H9 (cell line): Measurements from ENCODE around the gene FAIM2. TPM values are rescaled to one million over a fixed set of nuclear protein-coding genes. Genes with fewer than 3 reads are reported as not detected.
A peak's percentile ranks its signal among the peaks of the same experiment; 100 is the strongest.

Experiments used
- DNase-seq: peaks from one replicate; pipeline ENCODE4 v3.0.0-alpha.2; 2017
- H2AFZ ChIP-seq: one replicate; pipeline ENCODE4 v1.6.1; 2013; ENCODE audit warnings: mild to moderate bottlenecking, low read length, control low read depth, moderate library complexity
- H2AK5ac ChIP-seq: 2 replicates; pipeline ENCODE4 v1.6.1; 2013; ENCODE audit warnings: low read length, control low read depth, mixed read lengths; ENCODE audit not compliant: insufficient read length
- H2BK120ac ChIP-seq: one replicate; pipeline ENCODE4 v1.6.1; 2013; ENCODE audit warnings: low read depth, mild to moderate bottlenecking, low read length, control low read depth, inconsistent platforms; ENCODE audit not compliant: poor library complexity, severe bottlenecking
- H2BK12ac ChIP-seq: 2 replicates; pipeline ENCODE4 v1.6.1; 2013; ENCODE audit warnings: low read length, control low read depth, mixed read lengths, low read depth; ENCODE audit not compliant: insufficient read length
- H2BK15ac ChIP-seq: 2 replicates; pipeline ENCODE4 v1.6.1; 2013; ENCODE audit warnings: low read depth, low read length, control low read depth
- H2BK20ac ChIP-seq: one replicate; pipeline ENCODE4 v1.6.1; 2013; ENCODE audit warnings: low read depth, mild to moderate bottlenecking, low read length, control low read depth, inconsistent platforms; ENCODE audit not compliant: poor library complexity, severe bottlenecking
- H2BK5ac ChIP-seq: 2 replicates; pipeline ENCODE4 v1.6.1; 2013; ENCODE audit warnings: low read length, control low read depth, mixed read lengths; ENCODE audit not compliant: insufficient read length
- H3K14ac ChIP-seq: 2 replicates; pipeline ENCODE4 v1.6.1; 2013; ENCODE audit warnings: low read length, control low read depth; ENCODE audit not compliant: insufficient read depth
- H3K18ac ChIP-seq: 2 replicates; pipeline ENCODE4 v1.6.1; 2013; ENCODE audit warnings: low read depth, mild to moderate bottlenecking, mixed read lengths, low read length, control low read depth; ENCODE audit not compliant: insufficient read length
- H3K23ac ChIP-seq: 2 replicates; pipeline ENCODE4 v1.6.1; 2013; ENCODE audit warnings: low read length, control low read depth, mixed read lengths, low read depth; ENCODE audit not compliant: insufficient read length
- H3K23me2 ChIP-seq: 2 replicates; pipeline ENCODE4 v1.6.1; 2013; ENCODE audit warnings: low read depth, mild to moderate bottlenecking, mixed read lengths, low read length, control low read depth; ENCODE audit not compliant: insufficient read length, poor library complexity, severe bottlenecking
- H3K27ac ChIP-seq: 2 replicates; pipeline ENCODE4 v1.5.1; 2013; ENCODE audit warnings: low read length, control low read depth, mixed read lengths, low read depth; ENCODE audit not compliant: insufficient read length
- H3K27me3 ChIP-seq: 2 replicates; pipeline ENCODE4 v1.6.1; 2013; ENCODE audit warnings: low read length, control low read depth, inconsistent platforms; ENCODE audit not compliant: insufficient read depth
- H3K4ac ChIP-seq: 2 replicates; pipeline ENCODE4 v1.6.1; 2013; ENCODE audit warnings: low read depth, mild to moderate bottlenecking, control low read depth, inconsistent platforms, low read length, moderate library complexity
- H3K4me1 ChIP-seq: 2 replicates; pipeline ENCODE4 v1.6.1; 2013; ENCODE audit warnings: low read length, control low read depth, inconsistent platforms; ENCODE audit not compliant: insufficient read depth
- H3K4me2 ChIP-seq: 2 replicates; pipeline ENCODE4 v1.6.1; 2013; ENCODE audit warnings: low read length, control low read depth, mixed read lengths; ENCODE audit not compliant: insufficient read length, insufficient read depth
- H3K56ac ChIP-seq: 2 replicates; pipeline ENCODE4 v1.6.1; 2013; ENCODE audit warnings: low read depth, mild to moderate bottlenecking, mixed read lengths, low read length, control low read depth; ENCODE audit not compliant: insufficient read length
- H3K79me1 ChIP-seq: 2 replicates; pipeline ENCODE4 v1.6.1; 2013; ENCODE audit warnings: low read depth, mild to moderate bottlenecking, moderate library complexity, low read length, control low read depth, inconsistent platforms; ENCODE audit not compliant: insufficient read depth, poor library complexity, severe bottlenecking
- H3K79me2 ChIP-seq: 2 replicates; pipeline ENCODE4 v1.6.1; 2013; ENCODE audit warnings: low read length, control low read depth, inconsistent platforms; ENCODE audit not compliant: insufficient read depth
- H3K9ac ChIP-seq: 2 replicates; pipeline ENCODE4 v1.6.1; 2013; ENCODE audit warnings: low read length, control low read depth, mixed read lengths; ENCODE audit not compliant: insufficient read length; ENCODE audit errors: extremely low read depth
- H3K9me3 ChIP-seq: one replicate; pipeline ENCODE4 v1.6.1; 2013; ENCODE audit warnings: low read depth, low read length, inconsistent platforms; ENCODE audit not compliant: control insufficient read depth
- H3T11ph ChIP-seq: one replicate; pipeline ENCODE4 v1.6.1; 2013; ENCODE audit warnings: mild to moderate bottlenecking, low read length, control low read depth, inconsistent platforms
- H4K20me1 ChIP-seq: one replicate; pipeline ENCODE4 v1.6.1; 2013; ENCODE audit not compliant: control insufficient read depth, insufficient read length, insufficient read depth
- H4K5ac ChIP-seq: 2 replicates; pipeline ENCODE4 v1.6.1; 2013; ENCODE audit warnings: low read depth, mild to moderate bottlenecking, mixed read lengths, low read length, control low read depth; ENCODE audit not compliant: insufficient read length
- H4K8ac ChIP-seq: replicated peaks from 2 replicates; pipeline ENCODE4 v1.6.1; 2013; ENCODE audit warnings: low read length, control low read depth, mixed read lengths, low read depth; ENCODE audit not compliant: insufficient read length
- H4K91ac ChIP-seq: 2 replicates; pipeline ENCODE4 v1.6.1; 2013; ENCODE audit warnings: low read depth, mild to moderate bottlenecking, moderate library complexity, mixed read lengths, low read length, control low read depth; ENCODE audit not compliant: insufficient read length
- H3K27ac Mint-ChIP-seq, 3 experiments: 2 replicates in 2 of 3; 3 replicates in 1 of 3; pipeline ENCODE4 v1.8.0; 2020 to 2021; ENCODE audit warnings: mixed read lengths in 3 of 3, mild to moderate bottlenecking in 1 of 3, moderate library complexity in 1 of 3
- H3K27me3 Mint-ChIP-seq: 2 replicates; pipeline ENCODE4 v1.8.0; 2021; ENCODE audit warnings: low read depth, mild to moderate bottlenecking, moderate library complexity, mixed read lengths
- H3K36me3 Mint-ChIP-seq, 3 experiments: 2 replicates in 2 of 3; 3 replicates in 1 of 3; pipeline ENCODE4 v1.8.0; 2020 to 2021; ENCODE audit warnings: low read depth in 3 of 3, mixed read lengths in 3 of 3; ENCODE audit not compliant: insufficient read depth in 1 of 3
- H3K4me1 Mint-ChIP-seq, 2 experiments: 2 replicates each; pipeline ENCODE4 v1.8.0; 2020; ENCODE audit warnings: mixed read lengths in 2 of 2
- H3K4me3 Mint-ChIP-seq, 2 experiments: 2 replicates in 1 of 2; 3 replicates in 1 of 2; pipeline ENCODE4 v1.8.0; 2020 to 2021; ENCODE audit warnings: mild to moderate bottlenecking in 2 of 2, mixed read lengths in 2 of 2, moderate library complexity in 1 of 2
- H3K9me3 Mint-ChIP-seq, 2 experiments: 2 replicates in 1 of 2; 3 replicates in 1 of 2; pipeline ENCODE4 v1.8.0; 2020; ENCODE audit warnings: mild to moderate bottlenecking in 2 of 2, mixed read lengths in 2 of 2, moderate library complexity in 1 of 2
- CTCF ChIP-seq: fragments of 200-600 bp; sonication (generic); conservative IDR thresholded peaks from 3 replicates; pipeline ENCODE4 v1.8.0; 2021; ENCODE audit warnings: antibody characterized with exemption, mild to moderate bottlenecking
- WGBS: extraction: QIAGEN DNeasy Blood & Tissue Kit; methylation state at CpG from one replicate; pipeline ENCODE4 v1.1.7; 2013; ENCODE audit warnings: missing lambda C conversion rate, low lambda C conversion rate, mixed read lengths; ENCODE audit not compliant: insufficient read length; ENCODE audit errors: extremely low coverage; 5-methylcytosine and 5-hydroxymethylcytosine counted together
- total RNA-seq: library from RNA; stranded (reverse); gene quantifications from 2 replicates; pipeline ENCODE4 v1.2.1, GENCODE V29; 2021

Gene FAIM2
- total RNA-seq, 1 experiment from 2014 or later = 0.42 TPM

DNA sequence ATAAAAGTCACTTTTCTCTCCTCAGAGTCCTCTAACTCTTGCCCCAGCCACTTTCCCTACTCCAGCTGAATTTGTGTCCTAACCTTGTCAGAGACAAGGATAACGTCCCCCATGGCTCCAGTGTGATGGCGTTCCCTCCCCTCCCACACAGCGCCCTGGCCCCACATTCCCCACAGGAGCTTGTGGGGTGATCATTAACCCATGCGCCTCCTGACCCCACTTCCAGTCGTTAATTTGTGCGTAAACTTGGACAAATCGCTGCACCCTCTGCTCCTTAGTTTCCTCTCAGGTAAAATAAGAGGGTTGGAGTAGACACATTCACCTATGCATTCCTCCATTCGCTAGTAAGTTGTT lies 37.9 kb downstream of the FAIM2 start:
- DNase-seq = peak; percentile 23
- Histone ChIP-seq H3K4ac (no peak overlapping the region), H3K79me1 (no peaks in the 10 kb centered on the region), H3K23ac (no peak overlapping the region), H3K14ac (no peak overlapping the region), H3K79me2 (no peaks in the 10 kb centered on the region), H4K5ac (no peak overlapping the region), H2BK12ac (no peak overlapping the region), H3K4me1 (no peaks in the 10 kb centered on the region), H3K27ac (no peak overlapping the region), H3K27me3 (no peaks in the 10 kb centered on the region), H2AFZ (no peak overlapping the region), H3K56ac (no peak overlapping the region), H2AK5ac (no peak overlapping the region), H2BK120ac (no peak overlapping the region), H3K23me2 (no peaks in the 10 kb centered on the region), H2BK20ac (no peak overlapping the region), H2BK5ac (no peak overlapping the region), H3K9me3 (no peaks in the 10 kb centered on the region), H2BK15ac (no peak overlapping the region), H3K18ac (no peak overlapping the region), H4K8ac (no peak overlapping the region), H3K9ac (no peak overlapping the region), H3T11ph (no peak overlapping the region), H4K20me1 (no peaks in the 10 kb centered on the region), H4K91ac (peak overlapping the region; percentile 61), H3K4me2 (no peak overlapping the region)
- Mint-ChIP-seq H3K9me3 (peaks cover 0 to 5% of the 10 kb centered on the region in 2 experiments; a peak in 3 of 5 replicates), H3K4me3 (no peak overlapping the region), H3K36me3 (no peaks in the 10 kb centered on the region; a peak in 1 of 7 replicates), H3K4me1 (peaks cover 13 to 14% of the 10 kb centered on the region in 2 experiments), H3K27me3 (peaks cover 16% of the 10 kb centered on the region), H3K27ac (no peak overlapping the region)
- no CpG with 5 or more reads among the region's 8 CpGs for WGBS
- TF ChIP-seq CTCF = no peak
